Subcutaneous adipose tissue (tissue), 4 donors: Measurements from ENCODE around the gene VPS8. TPM values are rescaled to one million over a fixed set of nuclear protein-coding genes. Genes with fewer than 3 reads are reported as not detected.

Experiments used
- CTCF ChIP-seq: fragments of 450-650 bp; IDR thresholded peaks from one replicate; pipeline ENCODE4 v1.5.1; 2016; ENCODE audit warnings: low read depth, mild to moderate bottlenecking, control low read depth, antibody characterized with exemption, moderate library complexity
- total RNA-seq, 4 donors: library from RNA; depleted of rRNA; stranded (reverse); fragments of >200 nt; gene quantifications; one replicate each; pipeline ENCODE4 v1.1.0, GENCODE V29; 2016

VPS8 gene
- total RNA-seq, 4 donors from 2014 or later: 60.3 to 89.4 (median 66.2) TPM

GRCh38 chr3:185093116-185093515 lies 281.1 kb downstream of the VPS8 start:
- no peak for TF ChIP-seq CTCF

- no peak for TF ChIP-seq CTCF
These were observed 282.7 kb downstream of the VPS8 start for GRCh38 chr3:185094697-185095096.

Other genes with a start within 250 kb of the VPS8 start
- 10 to 100 TPM; 10.3 to 16.5 (median 12.3) TPM for gene MAGEF1, start 100.1 kb upstream of the VPS8 start, total RNA-seq